ENCODE measurements around the gene TRAPPC14.
A peak's percentile ranks its signal among the peaks of the same experiment; 100 is the strongest.
"Not testable (repeated sequence)": the region's sequence is repeated elsewhere in the genome, so short reads cannot be mapped to it uniquely, and the experiment has no call there.

TRAPPC14 gene

GRCh38 chr7:100158229-100159098, at the start of gene TRAPPC14:
TRAPPC14 (minus strand) TSS chr7:100158723; CDS start chr7:100158499, 224 bp downstream.
- H3K9ac ChIP-seq: peak within 1 kb of the TSS; percentile 41
- H2AFZ ChIP-seq (ENCODE audit: low read depth): peak within 1 kb of the TSS; percentile 91
- H4K20me1 ChIP-seq (ENCODE audit: insufficient read depth): no peaks in the 10 kb centered on the region
- TF ChIP-seq CTCF (conservative IDR thresholded peaks at IDR 0.05; ENCODE audit: low read depth, low read length): no peak
- H3K27ac ChIP-seq: no peak within 1 kb of the TSS
- H3K4me2 ChIP-seq: peak within 1 kb of the TSS; percentile 90
- H3K27me3 ChIP-seq (ENCODE audit: insufficient read depth, low read depth): peaks cover 31% of the 10 kb centered on the region
- H3K4me3 ChIP-seq (IDR thresholded peaks at IDR 0.05; ENCODE audit: insufficient read depth, low read depth, low read length): no peak within 1 kb of the TSS
- no peaks in the 10 kb centered on the region; the same call in 1 of the 2 replicates for H3K79me2 ChIP-seq (ENCODE audit: insufficient read depth, low read depth)
- peaks cover 17% of the 10 kb centered on the region for H3K4me1 ChIP-seq (ENCODE audit: low read depth, poor library complexity, severe bottlenecking)
- no peaks in the 10 kb centered on the region; the same call in 1 of the 2 replicates for H3K36me3 ChIP-seq (ENCODE audit: insufficient read depth)

GRCh38 chr7:100204454-100204853, 45.9 kb upstream of the TRAPPC14 start:
- Histone ChIP-seq H3K4me2 (no peak overlapping the region), H3K36me3 (ENCODE audit: insufficient read depth) (no peaks in the 10 kb centered on the region), H2AFZ (ENCODE audit: low read depth) (no peak overlapping the region), H3K9ac (no peak overlapping the region), H3K27ac (no peak overlapping the region), H4K20me1 (ENCODE audit: insufficient read depth) (0 out of 2 replicates have a peak, but pooled peaks cover 6% of the 10 kb centered on the region), H3K4me3 (IDR thresholded peaks at IDR 0.05; ENCODE audit: insufficient read depth, low read depth, low read length) (no peak overlapping the region), H3K79me2 (ENCODE audit: insufficient read depth, low read depth) (no peaks in the 10 kb centered on the region), H3K27me3 (ENCODE audit: insufficient read depth, low read depth) (peaks cover 73% of the 10 kb centered on the region), H3K4me1 (ENCODE audit: low read depth, poor library complexity, severe bottlenecking) (peaks cover 17% of the 10 kb centered on the region)
- TF ChIP-seq CTCF (conservative IDR thresholded peaks at IDR 0.05; ENCODE audit: low read depth, low read length): no peak

- Histone ChIP-seq H3K4me1 (ENCODE audit: low read depth, poor library complexity, severe bottlenecking) (no peaks in the 10 kb centered on the region), H2AFZ (ENCODE audit: low read depth) (no peak overlapping the region), H3K4me2 (no peak overlapping the region), H4K20me1 (ENCODE audit: insufficient read depth) (no peaks in the 10 kb centered on the region), H3K79me2 (ENCODE audit: insufficient read depth, low read depth) (no peaks in the 10 kb centered on the region), H3K9ac (no peak overlapping the region), H3K27me3 (ENCODE audit: insufficient read depth, low read depth) (peaks cover 45% of the 10 kb centered on the region), H3K36me3 (ENCODE audit: insufficient read depth) (no peaks in the 10 kb centered on the region), H3K4me3 (IDR thresholded peaks at IDR 0.05; ENCODE audit: insufficient read depth, low read depth, low read length) (no peak overlapping the region), H3K27ac (no peak overlapping the region)
- TF ChIP-seq CTCF (conservative IDR thresholded peaks at IDR 0.05; ENCODE audit: low read depth, low read length): no peak
Observed at GRCh38 chr7:100200693-100201092, 42.2 kb upstream of the TRAPPC14 start.

- no peaks in the 10 kb centered on the region for H3K4me1 ChIP-seq (ENCODE audit: low read depth, poor library complexity, severe bottlenecking)
- peaks cover 26% of the 10 kb centered on the region for H3K27me3 ChIP-seq (ENCODE audit: insufficient read depth, low read depth)
- no peaks in the 10 kb centered on the region for H4K20me1 ChIP-seq (ENCODE audit: insufficient read depth)
- no peak overlapping the region for H3K9ac ChIP-seq
- H2AFZ ChIP-seq (ENCODE audit: low read depth): no peak overlapping the region
- no peaks in the 10 kb centered on the region for H3K36me3 ChIP-seq (ENCODE audit: insufficient read depth)
- no peak for TF ChIP-seq CTCF (conservative IDR thresholded peaks at IDR 0.05; ENCODE audit: low read depth, low read length)
- H3K4me3 ChIP-seq (IDR thresholded peaks at IDR 0.05; ENCODE audit: insufficient read depth, low read depth, low read length): no peak overlapping the region
- no peaks in the 10 kb centered on the region for H3K79me2 ChIP-seq (ENCODE audit: insufficient read depth, low read depth)
- no peak overlapping the region for H3K27ac ChIP-seq
- H3K4me2 ChIP-seq: no peak overlapping the region
Observed at GRCh38 chr7:100198266-100198665, 39.7 kb upstream of the TRAPPC14 start.

- H3K4me1 ChIP-seq (ENCODE audit: low read depth, poor library complexity, severe bottlenecking); H2AFZ ChIP-seq (ENCODE audit: low read depth); H3K4me3 ChIP-seq (IDR thresholded peaks at IDR 0.05; ENCODE audit: insufficient read depth, low read depth, low read length); H3K4me2 ChIP-seq; H3K79me2 ChIP-seq (ENCODE audit: insufficient read depth, low read depth); H3K36me3 ChIP-seq (ENCODE audit: insufficient read depth); H3K27ac ChIP-seq; H4K20me1 ChIP-seq (ENCODE audit: insufficient read depth); H3K9ac ChIP-seq: not testable (repeated sequence)
- peaks cover 10% of the 10 kb centered on the region; the same call in 1 of the 2 replicates for H3K27me3 ChIP-seq (ENCODE audit: insufficient read depth, low read depth)
Observed at GRCh38 chr7:100195901-100196322, 37.4 kb upstream of the TRAPPC14 start.
